Measurements from ENCODE around the gene HOXD10. TPM values are rescaled to one million over a fixed set of nuclear protein-coding genes. Genes with fewer than 3 reads are reported as not detected.

HOXD10 gene
- total RNA-seq, 1 experiment from 2014 or later: 88.6 TPM

DNA sequence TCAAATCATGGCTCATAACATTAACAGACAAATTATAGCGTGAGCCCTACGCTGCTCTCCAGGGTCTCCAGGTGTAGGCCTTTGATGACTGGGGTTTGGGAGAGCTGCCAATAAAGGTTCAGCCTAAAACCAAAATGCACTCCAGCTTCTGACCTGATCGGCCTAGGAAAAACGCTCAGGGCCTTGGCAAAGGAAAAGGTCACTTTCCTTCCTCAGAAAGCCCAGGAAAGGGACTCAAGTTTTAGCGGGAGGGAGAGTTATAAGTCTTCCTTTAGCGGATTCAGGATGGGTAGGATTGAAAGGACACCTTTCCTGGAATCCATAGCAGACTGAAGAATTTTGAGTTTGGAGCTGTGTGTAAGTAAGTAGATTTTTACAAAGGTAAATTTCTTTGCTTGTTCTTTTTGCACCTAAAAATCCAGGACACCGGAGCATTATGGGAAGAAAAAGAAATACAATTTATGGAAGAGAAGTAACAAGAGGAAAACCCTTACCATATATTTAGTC lies 41.6 kb upstream of the HOXD10 start:
- CTCF ChIA-PET: interaction anchor here (0.5 kb wide), 1 partner anchor 745 kb away, joined by 3 read pairs; no protein-coding TSS in a partner anchor
- H3K36me3 ChIP-seq (ENCODE audit: insufficient read depth, low read length, poor library complexity, severe bottlenecking): no peaks in the 10 kb centered on the region
- H3K4me3 ChIP-seq (ENCODE audit: low read depth, low read length, poor library complexity, severe bottlenecking): no peak overlapping the region
- H3K27ac ChIP-seq (ENCODE audit: low read depth, low read length, poor library complexity, severe bottlenecking): no peak overlapping the region
- POLR2A ChIA-PET (ENCODE audit: low non-redundant PET): no interaction called here
- H3K9me3 ChIP-seq (ENCODE audit: low read depth, low read length, poor library complexity, severe bottlenecking): no peaks in the 10 kb centered on the region
- intact Hi-C loops (cut with micrococcal nuclease; ENCODE audit: unreplicated experiment): no loop called here
- no peak for TF ChIP-seq EZH2 (IDR thresholded peaks at IDR 0.05; ENCODE audit: borderline replicate concordance, low read depth, low read length, poor library complexity, severe bottlenecking)
- TF ChIP-seq CTCF (conservative IDR thresholded peaks at IDR 0.05; ENCODE audit: low read depth, low read length): no peak
- no peak for DNase-seq (ENCODE audit: low spot score)
- no TSS peak for BruUV-seq (replicated peaks)
- H3K27me3 ChIP-seq (replicated peaks; ENCODE audit: insufficient read depth, low read depth, low read length, poor library complexity): peaks cover 91% of the 10 kb centered on the region
- H3K4me1 ChIP-seq (ENCODE audit: insufficient read depth, low read length, poor library complexity, severe bottlenecking): peaks cover 21% of the 10 kb centered on the region

GRCh38 chr2:176075481-176075880 lies 41.1 kb upstream of the HOXD10 start:
- Histone ChIP-seq H3K27ac (ENCODE audit: low read depth, low read length, poor library complexity, severe bottlenecking) (no peak overlapping the region), H3K4me1 (ENCODE audit: insufficient read depth, low read length, poor library complexity, severe bottlenecking) (peaks cover 22% of the 10 kb centered on the region), H3K9me3 (ENCODE audit: low read depth, low read length, poor library complexity, severe bottlenecking) (no peaks in the 10 kb centered on the region), H3K36me3 (ENCODE audit: insufficient read depth, low read length, poor library complexity, severe bottlenecking) (no peaks in the 10 kb centered on the region), H3K27me3 (replicated peaks; ENCODE audit: insufficient read depth, low read depth, low read length, poor library complexity) (peaks cover 87% of the 10 kb centered on the region), H3K4me3 (ENCODE audit: low read depth, low read length, poor library complexity, severe bottlenecking) (peak overlapping the region; percentile 5)
- peak; percentile 63 for DNase-seq (ENCODE audit: low spot score)
- intact Hi-C loops (cut with micrococcal nuclease; ENCODE audit: unreplicated experiment): no loop called here
- no TSS peak for BruUV-seq (replicated peaks)
- TF ChIP-seq CTCF (conservative IDR thresholded peaks at IDR 0.05; ENCODE audit: low read depth, low read length): no peak
- TF ChIP-seq EZH2 (IDR thresholded peaks at IDR 0.05; ENCODE audit: borderline replicate concordance, low read depth, low read length, poor library complexity, severe bottlenecking): no peak
- POLR2A ChIA-PET (ENCODE audit: low non-redundant PET): no interaction called here
- CTCF ChIA-PET: interaction anchor here (0.5 kb wide), 1 partner anchor 746 kb away, joined by 3 read pairs; no protein-coding TSS in a partner anchor

GRCh38 chr2:176076063-176076462 lies 40.5 kb upstream of the HOXD10 start:
- no peaks in the 10 kb centered on the region for H3K36me3 ChIP-seq (ENCODE audit: insufficient read depth, low read length, poor library complexity, severe bottlenecking)
- peaks cover 28% of the 10 kb centered on the region for H3K4me1 ChIP-seq (ENCODE audit: insufficient read depth, low read length, poor library complexity, severe bottlenecking)
- no TSS peak for BruUV-seq (replicated peaks)
- no peaks in the 10 kb centered on the region for H3K9me3 ChIP-seq (ENCODE audit: low read depth, low read length, poor library complexity, severe bottlenecking)
- DNase-seq (ENCODE audit: low spot score): no peak
- H3K27me3 ChIP-seq (replicated peaks; ENCODE audit: insufficient read depth, low read depth, low read length, poor library complexity): peaks cover 87% of the 10 kb centered on the region
- CTCF ChIA-PET: no interaction called here
- H3K27ac ChIP-seq (ENCODE audit: low read depth, low read length, poor library complexity, severe bottlenecking): no peak overlapping the region
- intact Hi-C loops (cut with micrococcal nuclease; ENCODE audit: unreplicated experiment): no loop called here
- H3K4me3 ChIP-seq (ENCODE audit: low read depth, low read length, poor library complexity, severe bottlenecking): no peak overlapping the region
- no peak for TF ChIP-seq EZH2 (IDR thresholded peaks at IDR 0.05; ENCODE audit: borderline replicate concordance, low read depth, low read length, poor library complexity, severe bottlenecking)
- TF ChIP-seq CTCF (conservative IDR thresholded peaks at IDR 0.05; ENCODE audit: low read depth, low read length): no peak
- POLR2A ChIA-PET (ENCODE audit: low non-redundant PET): no interaction called here
